ENCODE results near the gene CD86. TPM values are rescaled to one million over a fixed set of nuclear protein-coding genes. Genes with fewer than 3 reads are reported as not detected.

The CD86 gene
- total and polyA plus RNA-seq, 2 of the 8 experiments (the other 6 are each of a cell fraction or from before 2014, with no cell fraction given): 0.12 to 0.30 TPM

DNA sequence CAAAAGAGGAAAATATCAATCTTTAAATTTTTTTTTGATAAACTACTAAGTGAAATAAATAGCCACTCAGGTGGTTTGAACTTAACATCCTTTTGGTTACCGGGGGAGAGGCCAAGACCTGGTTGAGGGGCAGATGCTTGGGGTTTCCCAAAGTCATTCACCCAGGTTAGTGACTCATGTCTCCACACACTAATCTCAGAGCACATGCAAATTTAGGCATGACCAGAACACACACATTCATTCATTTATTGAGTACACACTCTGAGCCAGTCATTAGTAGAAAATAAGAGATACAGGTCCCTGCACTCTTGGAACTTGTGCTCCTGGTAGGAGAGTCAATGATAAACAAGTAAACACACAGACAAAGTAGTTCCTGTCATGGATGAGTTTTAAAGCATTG lies 40.4 kb upstream of the CD86 start:
- H3K27ac ChIP-seq (ENCODE audit: low read depth, low read length): no peak overlapping the region
- no peak overlapping the region for H3K18ac ChIP-seq (ENCODE audit: extremely low read depth, low read length)
- ChIA-PET POLR2A (ENCODE audit: partially characterized antibody) (no interaction called here), CTCF (ENCODE audit: partially characterized antibody) (interaction anchor here (1.6 kb wide), 1 partner anchor 132 kb away, joined by 4 read pairs; no protein-coding TSS in a partner anchor)
- no peaks in the 10 kb centered on the region for H3K79me2 ChIP-seq (ENCODE audit: control insufficient read depth in 1 of 2, insufficient read depth in 2 of 2, low read length in 2 of 2)
- H3K4me2 ChIP-seq (ENCODE audit: insufficient read depth in 1 of 2, low read depth in 2 of 2, low read length in 2 of 2): no peak overlapping the region
- no peak overlapping the region for H2BK5ac ChIP-seq (ENCODE audit: low read depth, low read length)
- H3K36me3 ChIP-seq (ENCODE audit: control insufficient read depth in 2 of 4, insufficient read depth in 4 of 4, low read length in 3 of 4): no peaks in the 10 kb centered on the region
- H2AK5ac ChIP-seq (ENCODE audit: low read depth, low read length): no peak overlapping the region
- no peak overlapping the region for H3K9ac ChIP-seq (replicated peaks in 1 of 4; ENCODE audit: extremely low read depth in 1 of 4, low read depth in 3 of 4, low read length in 3 of 4)
- H3K23me2 ChIP-seq (ENCODE audit: low read depth, low read length): no peaks in the 10 kb centered on the region
- H3K56ac ChIP-seq (replicated peaks; ENCODE audit: insufficient read length, low read depth, low read length): no peak overlapping the region
- no peaks in the 10 kb centered on the region; the same call in 1 of the 2 replicates for H3K79me1 ChIP-seq (ENCODE audit: low read depth, low read length)
- no peak overlapping the region for H2AFZ ChIP-seq (ENCODE audit: low read length)
- no peak overlapping the region for H2BK15ac ChIP-seq (ENCODE audit: low read length)
- H3K4me3 ChIP-seq (ENCODE audit: extremely low read depth in 1 of 4, insufficient read depth in 2 of 4, low read depth in 3 of 4, low read length in 4 of 4): no peak overlapping the region
- no peak overlapping the region for H4K91ac ChIP-seq (replicated peaks; ENCODE audit: insufficient read length, low read length)
- no peak overlapping the region for H3K14ac ChIP-seq (ENCODE audit: insufficient read length)
- DNase-seq (ENCODE audit: low read depth in 1 of 2, low spot score in 2 of 2): no peak
- H4K5ac ChIP-seq (ENCODE audit: insufficient read length, low read depth, low read length): no peak overlapping the region
- H4K20me1 ChIP-seq (replicated peaks in 1 of 2; ENCODE audit: control insufficient read depth in 1 of 2, insufficient read depth in 2 of 2, low read length in 2 of 2): no peaks in the 10 kb centered on the region
- no peaks in the 10 kb centered on the region for H3K27me3 ChIP-seq (replicated peaks in 1 of 4; ENCODE audit: control insufficient read depth in 3 of 4, extremely low read depth in 1 of 4, insufficient read depth in 3 of 4, low read length in 3 of 4)
- peaks cover 0 to 4% (median 0%) of the 10 kb centered on the region in 4 experiments; a peak in 1 of 7 replicates for H3K4me1 ChIP-seq (replicated peaks in 1 of 4; ENCODE audit: control insufficient read depth in 3 of 4, insufficient read depth in 4 of 4, low read length in 3 of 4)
- no peak overlapping the region for H3K23ac ChIP-seq (ENCODE audit: insufficient read length)
- no peak overlapping the region for H2BK12ac ChIP-seq (ENCODE audit: low read depth, low read length)
- no peak overlapping the region for H3K4ac ChIP-seq (replicated peaks; ENCODE audit: insufficient read length, low read depth, low read length)
- no peak overlapping the region for H4K8ac ChIP-seq (ENCODE audit: extremely low read depth, insufficient read depth, low read length)
- H2BK120ac ChIP-seq (replicated peaks; ENCODE audit: low read depth, low read length): no peak overlapping the region
- 88% methylated on average over 1 of the region's 1 CpG; no CpG with 5 or more reads in 1 of the 2 experiments for WGBS, 2 experiments (ENCODE audit: extremely low coverage in 1 of 2, insufficient coverage in 1 of 2, insufficient read length in 1 of 2, insufficient replicate concordance in 2 of 2, low coverage in 1 of 2, low lambda C conversion rate in 2 of 2, missing lambda C conversion rate in 1 of 2)
- no peak overlapping the region for H2BK20ac ChIP-seq (ENCODE audit: low read length)
- FAIRE-seq: no peak
- H3K9me3 ChIP-seq (ENCODE audit: insufficient read depth in 2 of 2, low read depth in 1 of 2, low read length in 1 of 2): no peaks in the 10 kb centered on the region
- TF ChIP-seq SUZ12 (IDR thresholded peaks at IDR 0.05; ENCODE audit: low read length) (no peak), SAP30 (IDR thresholded peaks at IDR 0.05; ENCODE audit: insufficient read depth, insufficient replicate concordance, low read length) (no peak), POLR2AphosphoS5 (IDR thresholded peaks at IDR 0.05; ENCODE audit: low read depth, low read length) (no peak), JUND (IDR thresholded peaks at IDR 0.05; ENCODE audit: low read length) (no peak), SP2 (IDR thresholded peaks at IDR 0.05; ENCODE audit: low read length) (no peak), JUN (IDR thresholded peaks at IDR 0.05; ENCODE audit: low read depth, low read length) (no peak), SIRT6 (IDR thresholded peaks at IDR 0.05; ENCODE audit: low read length) (no peak), POLR2A (IDR thresholded peaks at IDR 0.05; ENCODE audit: control extremely low read depth in 1 of 2, low read depth in 2 of 2, low read length in 2 of 2) (no peak), NANOG (IDR thresholded peaks at IDR 0.05; ENCODE audit: insufficient read depth, low read depth, low read length, poor library complexity, severe bottlenecking) (no peak), CHD1 (IDR thresholded peaks at IDR 0.05; ENCODE audit: low read depth, low read length) (no peak), KDM5A (IDR thresholded peaks at IDR 0.05; ENCODE audit: low read length) (no peak), CBX5 (IDR thresholded peaks at IDR 0.05; ENCODE audit: low read depth, low read length) (no peak), TAF7 (optimal IDR thresholded peaks at IDR 0.05; ENCODE audit: borderline replicate concordance, low read depth, low read length) (no peak), CEBPB (IDR thresholded peaks at IDR 0.05; ENCODE audit: low read depth, low read length) (no peak), SP1 (IDR thresholded peaks at IDR 0.05; ENCODE audit: low read depth, low read length) (no peak)
- TF ChIP-seq, protein P1, sequence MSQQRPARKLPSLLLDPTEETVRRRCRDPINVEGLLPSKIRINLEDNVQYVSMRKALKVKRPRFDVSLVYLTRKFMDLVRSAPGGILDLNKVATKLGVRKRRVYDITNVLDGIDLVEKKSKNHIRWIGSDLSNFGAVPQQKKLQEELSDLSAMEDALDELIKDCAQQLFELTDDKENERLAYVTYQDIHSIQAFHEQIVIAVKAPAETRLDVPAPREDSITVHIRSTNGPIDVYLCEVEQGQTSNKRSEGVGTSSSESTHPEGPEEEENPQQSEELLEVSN (IDR thresholded peaks at IDR 0.05): no peak
